ENCODE results near the gene CEP170B. TPM values are rescaled to one million over a fixed set of nuclear protein-coding genes. Genes with fewer than 3 reads are reported as not detected.

The CEP170B gene
- polyA plus RNA-seq, 1 experiment: 4.2 TPM

- no peak for DNase-seq (ENCODE audit: low read depth, low spot score)
- Histone ChIP-seq H3K27ac (ENCODE audit: low read depth, low read length) (no peak overlapping the region), H3K4me3 (ENCODE audit: low read depth, low read length) (no peak overlapping the region), H3K27me3 (ENCODE audit: control insufficient read depth, insufficient read depth, low read length) (peaks cover 78% of the 10 kb centered on the region), H3K9me3 (ENCODE audit: control insufficient read depth, insufficient read depth, low read length) (no peaks in the 10 kb centered on the region; the same call in 1 of the 2 replicates)
- POLR2A ChIA-PET: no interaction called here
- no peak for TF ChIP-seq CTCF (IDR thresholded peaks at IDR 0.05; ENCODE audit: low read depth, low read length)
- CTCF ChIA-PET: interaction anchor here (1.1 kb wide), 1 partner anchor 18 kb away, joined by 3 read pairs; no protein-coding TSS in a partner anchor
Observed at GRCh38 chr14:104844306-104845032, 20.6 kb upstream of the CEP170B start.

- no peak for TF ChIP-seq CTCF (IDR thresholded peaks at IDR 0.05; ENCODE audit: low read depth, low read length)
- ChIA-PET CTCF (no interaction called here), POLR2A (no interaction called here)
- Histone ChIP-seq H3K9me3 (ENCODE audit: control insufficient read depth, insufficient read depth, low read length) (no peaks in the 10 kb centered on the region; the same call in 1 of the 2 replicates), H3K27ac (ENCODE audit: low read depth, low read length) (no peak overlapping the region), H3K27me3 (ENCODE audit: control insufficient read depth, insufficient read depth, low read length) (peaks cover 75% of the 10 kb centered on the region), H3K4me3 (ENCODE audit: low read depth, low read length) (no peak overlapping the region)
- no peak for DNase-seq (ENCODE audit: low read depth, low spot score)
Observed at GRCh38 chr14:104845033-104845666, 19.9 kb upstream of the CEP170B start.

DNA sequence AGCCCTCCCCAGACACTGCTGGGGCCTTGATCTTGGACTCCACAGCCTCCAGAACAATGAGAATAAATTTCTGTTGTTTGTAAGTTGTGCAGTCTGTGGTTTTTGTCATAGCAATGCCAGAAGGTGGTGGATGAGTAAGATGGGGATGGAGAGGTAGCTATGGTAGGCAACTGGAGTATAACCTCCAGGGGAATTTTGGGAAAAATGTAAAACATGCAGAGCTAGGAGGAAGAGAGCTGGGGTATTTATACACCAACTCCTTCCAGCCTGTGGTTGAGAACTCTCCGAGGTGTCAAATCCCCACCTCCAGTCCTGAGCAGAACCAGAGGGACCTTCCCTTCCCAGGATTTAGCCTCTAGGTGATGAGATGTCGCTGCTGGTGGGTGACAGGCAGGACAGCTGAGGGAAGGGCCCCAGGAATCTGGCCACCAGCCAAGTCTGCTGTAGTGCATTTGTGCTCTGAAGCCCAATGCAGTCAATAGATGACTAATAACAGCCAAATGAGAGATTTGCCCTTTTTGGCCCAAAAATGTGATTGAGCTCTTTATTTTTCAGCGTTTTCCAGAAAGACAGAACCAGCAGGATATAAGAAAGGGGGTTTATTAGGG, 19.1 kb upstream of the CEP170B start:
- H3K9me3 ChIP-seq (ENCODE audit: control insufficient read depth, insufficient read depth, low read length): no peaks in the 10 kb centered on the region; the same call in 1 of the 2 replicates
- H3K4me3 ChIP-seq (ENCODE audit: low read depth, low read length): no peak overlapping the region
- CTCF ChIA-PET: interaction anchor here (1.5 kb wide), 1 partner anchor 19 kb away, joined by 7 read pairs; no protein-coding TSS in a partner anchor
- no peak for DNase-seq (ENCODE audit: low read depth, low spot score)
- H3K27ac ChIP-seq (ENCODE audit: low read depth, low read length): no peak overlapping the region
- TF ChIP-seq CTCF (IDR thresholded peaks at IDR 0.05; ENCODE audit: low read depth, low read length): no peak
- POLR2A ChIA-PET: no interaction called here
- peaks cover 68% of the 10 kb centered on the region for H3K27me3 ChIP-seq (ENCODE audit: control insufficient read depth, insufficient read depth, low read length)

- ChIA-PET CTCF (no interaction called here), POLR2A (no interaction called here)
- DNase-seq (ENCODE audit: low read depth, low spot score): no peak
- Histone ChIP-seq H3K27me3 (ENCODE audit: control insufficient read depth, insufficient read depth, low read length) (peaks cover 34% of the 10 kb centered on the region), H3K4me3 (ENCODE audit: low read depth, low read length) (no peak overlapping the region), H3K9me3 (ENCODE audit: control insufficient read depth, insufficient read depth, low read length) (no peaks in the 10 kb centered on the region), H3K27ac (ENCODE audit: low read depth, low read length) (no peak overlapping the region)
- TF ChIP-seq CTCF (IDR thresholded peaks at IDR 0.05; ENCODE audit: low read depth, low read length): no peak
Observed at GRCh38 chr14:104852280-104852663, 12.8 kb upstream of the CEP170B start.
